Measurements from ENCODE around the gene MOGAT2.
"Not testable (repeated sequence)": the region's sequence is repeated elsewhere in the genome, so short reads cannot be mapped to it uniquely, and the experiment has no call there.

Gene MOGAT2

GRCh38 chr11:75743711-75744563 is 26.3 kb downstream of the MOGAT2 start:
- intact Hi-C loops (cut with DNase I) = no loop called here
- no peak for DNase-seq

- intact Hi-C loops (cut with DNase I) = no loop called here
- DNase-seq = no peak
Observed at GRCh38 chr11:75745807-75746206, 28.2 kb downstream of the MOGAT2 start.

- intact Hi-C loops (cut with DNase I); DNase-seq: not testable (repeated sequence)
Observed at GRCh38 chr11:75748729-75749273, 31.2 kb downstream of the MOGAT2 start.

- DNase-seq; intact Hi-C loops (cut with DNase I): not testable (repeated sequence)
Observed at GRCh38 chr11:75754933-75755332, 37.3 kb downstream of the MOGAT2 start.

GRCh38 chr11:75757651-75758050 is 40.0 kb downstream of the MOGAT2 start:
- intact Hi-C loops (cut with DNase I) = no loop called here
- DNase-seq = peak in 2 of 42 donors; percentile 7 to 9

- intact Hi-C loops (cut with DNase I) = no loop called here
- DNase-seq = no peak
Observed at GRCh38 chr11:75759832-75760231, 42.2 kb downstream of the MOGAT2 start.

DNA sequence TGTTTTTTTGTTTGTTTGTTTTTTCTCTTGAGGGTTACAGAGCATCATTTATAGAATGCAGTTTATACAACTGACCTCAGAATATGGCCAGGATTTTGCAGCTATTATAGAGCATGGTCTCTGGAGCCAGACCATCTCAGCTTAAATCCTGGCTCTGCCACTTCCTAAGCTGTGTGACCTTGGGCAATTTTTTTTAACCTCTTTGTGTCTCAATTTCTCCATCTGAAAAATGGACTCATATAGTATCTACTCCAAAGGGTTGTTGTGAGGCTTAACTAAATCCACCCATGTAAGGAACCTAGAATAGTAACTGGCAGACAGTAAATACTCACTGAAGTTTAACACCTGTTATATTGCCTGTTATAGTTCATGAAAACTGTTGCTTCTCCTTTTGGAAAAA is 42.6 kb downstream of the MOGAT2 start:
- intact Hi-C loops (cut with DNase I) = no loop called here
- no peak for DNase-seq

- intact Hi-C loops (cut with DNase I) = no loop called here
- DNase-seq = peak in 1 of 42 donors; percentile 15
Observed at GRCh38 chr11:75760710-75761493, 43.3 kb downstream of the MOGAT2 start.

DNA sequence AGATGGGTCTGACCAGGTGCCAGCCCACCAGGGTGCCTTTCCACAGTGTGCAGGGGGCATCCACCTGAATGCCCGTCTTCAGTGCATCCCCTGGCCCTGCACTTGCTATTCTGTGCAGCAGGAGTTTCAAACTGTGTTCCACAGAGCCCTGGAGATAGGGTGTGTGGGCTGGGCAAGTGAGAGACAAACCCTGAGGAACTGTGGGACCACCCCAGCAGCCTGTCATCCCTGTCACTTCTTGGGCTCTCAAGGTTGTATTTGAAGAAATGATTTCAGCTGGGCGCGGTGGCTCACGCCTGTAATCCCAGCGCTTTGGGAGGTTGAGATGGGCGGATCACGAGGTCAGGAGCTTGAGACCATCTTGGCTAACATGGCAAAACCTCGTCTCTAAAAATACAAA is 44.5 kb downstream of the MOGAT2 start:
- intact Hi-C loops (cut with DNase I) = no loop called here
- DNase-seq = no peak

- intact Hi-C loops (cut with DNase I) = no loop called here
- no peak for DNase-seq
Observed at GRCh38 chr11:75762885-75763284, 45.2 kb downstream of the MOGAT2 start.

GRCh38 chr11:75763846-75764245 is 46.2 kb downstream of the MOGAT2 start:
- intact Hi-C loops (cut with DNase I) = no loop called here
- DNase-seq = no peak

DNA sequence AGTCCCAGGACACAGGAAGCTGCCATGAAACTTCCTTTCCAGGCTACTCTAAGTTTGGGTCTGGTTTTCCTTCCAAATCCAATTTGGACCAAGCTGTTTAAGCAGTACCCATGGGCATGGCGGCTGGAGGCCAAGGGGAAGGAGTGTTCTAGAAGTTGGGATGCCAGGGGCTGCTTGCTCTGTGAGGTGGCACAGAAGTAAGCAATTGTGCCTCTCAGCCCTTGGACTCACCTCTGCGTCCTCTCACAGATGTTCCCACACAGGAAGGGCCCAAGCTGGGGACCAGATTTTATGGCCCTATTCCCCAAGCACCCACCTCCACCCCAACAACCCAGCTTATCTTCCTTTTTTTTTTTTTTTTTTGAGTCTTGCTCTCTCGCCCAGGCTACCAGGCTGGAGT is 47.5 kb downstream of the MOGAT2 start:
- intact Hi-C loops (cut with DNase I) = no loop called here

DNA sequence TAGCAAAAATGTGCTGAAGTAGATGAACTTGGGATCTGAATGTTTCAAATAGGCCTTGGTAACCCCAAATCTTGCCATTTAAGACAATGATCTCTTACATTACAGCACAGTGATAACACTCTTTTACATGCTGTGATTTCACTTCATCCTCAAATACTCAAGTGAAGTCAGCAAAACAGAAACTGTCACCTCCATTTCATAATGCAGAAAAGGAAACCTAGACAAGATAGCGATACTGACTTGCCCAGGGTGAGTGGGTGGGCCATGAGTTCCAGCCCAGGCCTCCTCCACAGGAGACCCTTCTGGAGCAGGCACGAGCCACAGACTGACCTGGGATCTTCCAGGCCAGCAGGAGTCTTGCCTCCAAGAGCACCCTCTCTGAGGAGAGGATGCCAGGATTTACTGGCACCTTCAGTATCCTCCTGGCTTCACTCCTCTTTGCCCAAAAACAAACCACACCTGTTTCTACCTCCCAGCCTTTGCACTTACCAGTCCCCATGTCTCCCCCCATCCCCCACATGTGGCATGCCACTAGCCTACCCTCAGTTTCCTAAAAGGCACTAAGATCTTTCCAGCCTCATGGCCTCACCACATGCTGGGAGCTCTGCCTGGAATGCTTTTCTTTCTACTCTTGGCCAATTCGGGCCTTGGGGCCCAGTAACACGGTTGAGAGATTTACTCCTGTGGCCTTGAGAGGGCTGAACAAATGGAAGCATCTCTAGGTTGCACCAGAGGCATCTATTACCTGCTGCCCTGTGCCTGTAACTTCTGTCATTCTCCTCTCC is 49.0 kb downstream of the MOGAT2 start:
- intact Hi-C loops (cut with DNase I) = no loop called here
- peak in 1 of 42 donors; percentile 10 for DNase-seq

More for the DNA sequence above, 47.5 kb downstream of the MOGAT2 start:
- DNase-seq = peak in 1 of 42 donors; percentile 17

DNA sequence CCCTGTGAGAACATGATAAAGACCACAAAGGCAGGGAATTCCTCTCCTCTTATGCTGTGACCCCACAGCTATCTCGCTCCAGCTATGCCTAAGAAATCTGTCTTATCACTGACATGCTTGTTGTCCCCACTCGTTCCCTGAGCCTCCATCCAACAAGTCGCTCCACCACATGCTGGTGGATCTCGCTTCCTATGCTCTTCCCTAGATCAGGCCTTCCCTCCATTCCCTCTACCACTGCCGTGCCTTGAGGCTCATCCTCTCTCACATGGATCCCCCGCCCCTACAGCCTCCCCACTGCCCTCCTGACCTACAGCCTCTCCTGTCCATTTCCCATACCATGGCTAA is 49.6 kb downstream of the MOGAT2 start:
- intact Hi-C loops (cut with DNase I) = no loop called here

DNA sequence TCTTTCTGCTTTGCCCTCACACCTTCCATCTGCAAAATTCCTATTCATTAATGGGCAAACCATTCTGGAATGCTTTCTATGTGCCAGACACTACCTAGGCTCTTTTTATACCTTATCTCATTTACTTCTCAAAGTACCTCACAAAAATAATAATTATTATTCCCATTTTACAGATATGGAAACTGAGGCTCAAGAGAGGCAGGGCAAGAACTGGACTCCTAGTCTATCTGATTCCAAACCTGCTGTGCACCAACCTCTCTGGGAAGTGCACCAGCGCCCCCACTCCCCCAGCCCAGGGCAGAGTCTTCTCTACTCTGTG is 50.1 kb downstream of the MOGAT2 start:
- intact Hi-C loops (cut with DNase I) = no loop called here
- no peak for DNase-seq

More for the DNA sequence above, 49.6 kb downstream of the MOGAT2 start:
- DNase-seq = peak in 1 of 42 donors; percentile 12

GRCh38 chr11:75768112-75768908 is 50.7 kb downstream of the MOGAT2 start, which contains the start of gene DGAT2:
Gene DGAT2, plus strand, starts transcription at chr11:75768778. Its CDS starts 214 bp downstream, at chr11:75768992.
- intact Hi-C loops (cut with DNase I) = no loop called here
- peak; percentile 45 to 88 (median 76) for DNase-seq

GRCh38 chr11:75768909-75769771 is 51.5 kb downstream of the MOGAT2 start:
- intact Hi-C loops (cut with DNase I) = no loop called here

More at GRCh38 chr11:75768909-75769771, 51.5 kb downstream of the MOGAT2 start:
- peak in 41 of 42 donors; percentile 20 to 78 (median 55) for DNase-seq

Measured in head of caudate nucleus (tissue), 42 donors.